ENCODE data around the gene PDGFC.

PDGFC gene

GRCh38 chr4:156976147-156976546 is 4.5 kb upstream of the PDGFC start:
- H3K4me3 ChIP-seq (replicated peaks; ENCODE audit: low read depth, low read length): no peak overlapping the region
- no peak for TF ChIP-seq CTCF (IDR thresholded peaks at IDR 0.05; ENCODE audit: low read depth, low read length, missing control alignments)
- peak; percentile 83 for DNase-seq (ENCODE audit: extremely low read depth, low read depth)

DNA sequence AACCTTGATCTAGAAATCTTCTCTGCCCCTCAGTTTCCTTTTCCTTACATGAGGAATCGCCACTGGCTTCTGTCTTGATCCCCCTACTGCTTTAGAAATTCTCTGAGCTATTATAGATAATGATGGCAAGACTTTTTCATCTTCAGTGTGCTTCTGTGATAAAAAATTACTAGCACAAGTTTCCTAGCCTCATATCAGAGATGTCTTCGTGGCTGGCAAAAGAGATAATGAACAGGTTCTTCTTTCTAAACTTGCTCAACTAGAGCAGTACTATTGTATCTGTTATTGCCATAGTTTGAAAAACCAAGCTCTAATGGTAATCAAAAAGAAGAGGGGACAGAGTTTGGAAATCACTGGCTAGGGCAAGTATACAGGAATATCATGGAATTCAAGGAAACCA is 4.1 kb upstream of the PDGFC start:
- H3K4me3 ChIP-seq (replicated peaks; ENCODE audit: low read depth, low read length): no peak overlapping the region
- no peak for TF ChIP-seq CTCF (IDR thresholded peaks at IDR 0.05; ENCODE audit: low read depth, low read length, missing control alignments)
- no peak for DNase-seq (ENCODE audit: extremely low read depth, low read depth)

- H3K4me3 ChIP-seq (replicated peaks; ENCODE audit: low read depth, low read length): no peak overlapping the region
- no peak for TF ChIP-seq CTCF (IDR thresholded peaks at IDR 0.05; ENCODE audit: low read depth, low read length, missing control alignments)
- DNase-seq (ENCODE audit: extremely low read depth, low read depth): no peak
Observed at GRCh38 chr4:156974264-156974663, 2.7 kb upstream of the PDGFC start.

- peak overlapping the region; percentile 72 for H3K4me3 ChIP-seq (replicated peaks; ENCODE audit: low read depth, low read length)
Observed at GRCh38 chr4:156972379-156973015, 898 bp upstream of the PDGFC start.

DNA sequence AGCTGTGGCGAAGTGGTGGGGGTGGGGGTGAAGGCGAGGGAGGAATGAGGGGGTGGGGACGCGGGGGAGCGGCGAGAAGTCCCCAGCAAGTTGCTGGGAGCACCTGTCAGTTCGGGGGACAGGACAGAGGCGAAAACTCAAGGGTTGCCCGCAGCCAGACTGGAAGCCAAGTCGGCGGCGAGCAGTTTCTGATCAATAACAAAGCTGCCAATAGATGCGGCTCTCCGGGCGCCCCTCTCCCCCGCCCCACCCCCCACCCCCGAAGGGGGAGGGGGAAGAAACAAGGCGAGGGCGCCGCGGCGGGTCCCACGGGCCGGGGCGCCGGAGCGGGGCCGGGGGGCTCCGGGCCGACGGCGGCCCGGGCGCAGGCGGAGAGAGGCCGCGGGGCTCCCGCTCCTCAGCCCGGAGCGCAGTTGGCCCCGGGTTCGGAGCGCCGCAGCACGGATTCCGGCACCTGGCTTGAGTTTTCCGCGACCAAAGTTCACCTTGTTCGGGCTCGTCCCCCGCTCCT is 379 bp downstream of the PDGFC start:
- no peak for TF ChIP-seq CTCF (IDR thresholded peaks at IDR 0.05; ENCODE audit: low read depth, low read length, missing control alignments)
- no peak for DNase-seq (ENCODE audit: extremely low read depth, low read depth)
- H3K4me3 ChIP-seq (replicated peaks; ENCODE audit: low read depth, low read length): peak overlapping the region; percentile 72

More at GRCh38 chr4:156972379-156973015, 898 bp upstream of the PDGFC start:
- DNase-seq (ENCODE audit: extremely low read depth, low read depth): no peak
- TF ChIP-seq CTCF (IDR thresholded peaks at IDR 0.05; ENCODE audit: low read depth, low read length, missing control alignments): no peak

DNA sequence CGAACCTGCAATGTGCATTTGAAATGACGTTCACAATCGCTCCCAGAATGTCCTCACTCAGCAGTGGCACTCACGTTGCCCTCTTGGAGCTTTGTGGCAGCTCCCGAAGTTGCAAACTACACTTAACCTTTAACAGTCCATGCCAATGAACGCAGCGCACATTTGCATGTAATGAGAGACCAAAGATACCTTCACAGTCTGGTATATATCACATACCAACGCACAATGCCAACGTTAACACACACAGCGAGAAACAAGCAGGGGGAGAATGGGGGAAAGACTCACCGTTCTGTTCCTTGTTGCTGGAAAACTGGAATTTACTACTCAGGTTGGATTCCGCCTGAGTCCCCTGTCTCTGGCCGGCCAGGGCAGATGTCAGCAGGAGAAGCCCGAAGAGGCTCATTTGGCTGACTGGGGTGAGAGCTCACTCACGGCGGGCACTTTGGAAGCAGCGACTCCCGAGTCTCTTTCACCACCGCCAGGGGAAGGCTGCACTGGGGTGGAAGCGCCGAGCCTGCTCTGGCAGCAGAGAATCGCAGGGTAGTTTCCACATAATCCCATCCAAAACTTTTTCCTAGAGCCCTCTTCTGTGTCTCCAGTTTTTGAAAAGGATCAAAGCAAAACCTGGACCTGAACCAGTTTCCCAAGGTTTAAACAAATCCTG is 966 bp downstream of the PDGFC start:
- peak overlapping the region; percentile 72 for H3K4me3 ChIP-seq (replicated peaks; ENCODE audit: low read depth, low read length)
- peak; percentile 52 for TF ChIP-seq CTCF (IDR thresholded peaks at IDR 0.05; ENCODE audit: low read depth, low read length, missing control alignments)
- no peak for DNase-seq (ENCODE audit: extremely low read depth, low read depth)

All from HFF-Myc (cell line).